SK-N-SH (cell line): ENCODE results near the gene TACC2. TPM values are rescaled to one million over a fixed set of nuclear protein-coding genes. Genes with fewer than 3 reads are reported as not detected.

ENCODE experiments used
- CTCF ChIA-PET: fragments of 300-600, 350-600 bp; formaldehyde crosslinking; extraction: SDS; loops from one replicate; lab custom pipeline; 2021; lab: Yijun Ruan, JAX
- POLR2A ChIA-PET: fragments of 350-600 bp; sonication (Branson Sonifier 250); formaldehyde crosslinking; extraction: SDS; loops from one replicate; lab custom pipeline; 2020; ENCODE audit warnings: antibody characterized with exemption, inconsistent platforms; lab: Yijun Ruan, JAX
- DNase-seq: peaks from one replicate; pipeline ENCODE4 v3.0.0; 2012
- H2AFZ ChIP-seq: fragments of 200-600 bp; sonication (generic); 2 replicates; pipeline ENCODE4 v1.8.1; 2016; ENCODE audit warnings: antibody characterized with exemption, mild to moderate bottlenecking, low read depth
- H3F3A ChIP-seq: fragments of 200-600 bp; sonication (generic); replicated peaks from 2 replicates; pipeline ENCODE3; 2016; ENCODE audit warnings: antibody characterized with exemption, mild to moderate bottlenecking; ENCODE audit not compliant: insufficient read depth
- H3K27ac ChIP-seq, 2 experiments: fragments of 200-500 bp in 1 of 2; fragments of 200-600 bp in 1 of 2; sonication (Bioruptor generic) in 1 of 2; sonication (generic), shearing (Covaris generic) in 1 of 2; 2 replicates each; pipeline versions ENCODE4 v1.5.1 to v1.6.1; 2014 to 2016; ENCODE audit warnings: low read depth in 2 of 2, inconsistent platforms in 1 of 2, low read length in 1 of 2, mild to moderate bottlenecking in 1 of 2, mixed read lengths in 1 of 2
- H3K27me3 ChIP-seq: fragments of 200-600 bp; sonication (generic), shearing (Covaris generic); 2 replicates; pipeline ENCODE4 v1.6.1; 2016; ENCODE audit warnings: mixed run types; ENCODE audit not compliant: insufficient read depth
- H3K36me3 ChIP-seq, 2 experiments: fragments of 200-500 bp in 1 of 2; fragments of 200-600 bp in 1 of 2; sonication (Bioruptor generic) in 1 of 2; sonication (generic) in 1 of 2; replicated peaks in 1 of 2; 2 replicates each; pipeline versions ENCODE3 to v1.5.1; 2014 to 2016; ENCODE audit warnings: low read length in 1 of 2, mild to moderate bottlenecking in 1 of 2; ENCODE audit not compliant: insufficient read depth in 2 of 2, control insufficient read depth in 1 of 2
- H3K4me1 ChIP-seq, 2 experiments: fragments of 200-500 bp in 1 of 2; fragments of 200-600 bp in 1 of 2; sonication (Bioruptor generic) in 1 of 2; sonication (generic), shearing (Covaris generic) in 1 of 2; 2 replicates each; pipeline versions ENCODE4 v1.5.1 to v1.6.1; 2014 to 2016; ENCODE audit warnings: low read depth in 1 of 2, low read length in 1 of 2, mixed run types in 1 of 2; ENCODE audit not compliant: insufficient read depth in 2 of 2, control insufficient read depth in 1 of 2
- H3K4me2 ChIP-seq: fragments of 200-600 bp; sonication (generic), shearing (Covaris generic); 2 replicates; pipeline ENCODE4 v1.6.1; 2017; ENCODE audit warnings: mixed run types
- H3K4me3 ChIP-seq, 2 experiments: fragments of 200-500 bp in 1 of 2; fragments of 200-600 bp in 1 of 2; sonication (Bioruptor generic) in 1 of 2; sonication (generic), shearing (Covaris generic) in 1 of 2; 2 replicates each; pipeline versions ENCODE4 v1.5.1 to v1.8.1; 2014 to 2016; ENCODE audit warnings: low read depth in 2 of 2, inconsistent platforms in 1 of 2, low read length in 1 of 2, mild to moderate bottlenecking in 1 of 2, mixed read lengths in 1 of 2, moderate library complexity in 1 of 2
- H3K79me2 ChIP-seq: fragments of 200-600 bp; sonication (generic); 2 replicates; pipeline ENCODE4 v1.8.1; 2017; ENCODE audit warnings: mild to moderate bottlenecking; ENCODE audit not compliant: insufficient read depth
- H3K9ac ChIP-seq: fragments of 200-600 bp; sonication (generic); 2 replicates; pipeline ENCODE4 v1.6.1; 2017; ENCODE audit warnings: mixed run types
- H3K9me2 ChIP-seq: fragments of 200-600 bp; sonication (generic); 2 replicates; pipeline ENCODE4 v1.6.1; 2017; ENCODE audit warnings: mixed run types
- H3K9me3 ChIP-seq: fragments of 200-600 bp; sonication (generic); 2 replicates; pipeline ENCODE4 v1.6.1; 2017; ENCODE audit warnings: mixed run types, mild to moderate bottlenecking, moderate library complexity
- H4K20me1 ChIP-seq: fragments of 200-600 bp; sonication (generic); 2 replicates; pipeline ENCODE4 v1.6.1; 2017; ENCODE audit warnings: mild to moderate bottlenecking, mixed run types; ENCODE audit not compliant: insufficient read depth
- EP300 ChIP-seq, 2 experiments: IDR thresholded peaks; 2 replicates each; pipeline versions ENCODE4 v1.4.0 to v1.6.1; 2012; ENCODE audit warnings: borderline replicate concordance in 1 of 2, low read depth in 1 of 2, low read length in 1 of 2
- GABPA ChIP-seq: IDR thresholded peaks from 2 replicates; pipeline ENCODE4 v1.4.0; 2012; ENCODE audit warnings: low read depth, mild to moderate bottlenecking
- JUND ChIP-seq: IDR thresholded peaks from 2 replicates; pipeline ENCODE4 v1.4.0; 2012
- MEF2A ChIP-seq: IDR thresholded peaks from 2 replicates; pipeline ENCODE4 v1.4.0; 2012; ENCODE audit warnings: low read depth, borderline replicate concordance
- NFIC ChIP-seq: IDR thresholded peaks from 2 replicates; pipeline ENCODE4 v1.4.0; 2012; ENCODE audit warnings: borderline replicate concordance
- NRF1 ChIP-seq: IDR thresholded peaks from 2 replicates; pipeline ENCODE4 v1.6.1; 2012; ENCODE audit warnings: low read depth, mild to moderate bottlenecking, low read length
- RAD21 ChIP-seq: IDR thresholded peaks from 2 replicates; pipeline ENCODE4 v1.6.1; 2012; ENCODE audit warnings: mild to moderate bottlenecking, low read length
- RCOR1 ChIP-seq: fragments of 150-350 bp; IDR thresholded peaks from 2 replicates; pipeline ENCODE4 v1.6.1; 2017; ENCODE audit warnings: antibody characterized with exemption, low read length
- RFX5 ChIP-seq: IDR thresholded peaks from 2 replicates; pipeline ENCODE4 v1.6.1; 2012; ENCODE audit warnings: mild to moderate bottlenecking, improper control_type of control experiment, low read length
- SIN3A ChIP-seq: IDR thresholded peaks from 2 replicates; pipeline ENCODE4 v1.6.1; 2012; ENCODE audit warnings: low read depth, mild to moderate bottlenecking, low read length, moderate library complexity, borderline replicate concordance
- TAF1 ChIP-seq: IDR thresholded peaks from 2 replicates; pipeline ENCODE4 v1.6.1; 2012; ENCODE audit warnings: low read depth, mild to moderate bottlenecking, low read length, moderate library complexity, borderline replicate concordance
- TEAD4 ChIP-seq: IDR thresholded peaks from 2 replicates; pipeline ENCODE4 v1.4.0; 2012; ENCODE audit warnings: mild to moderate bottlenecking, borderline replicate concordance; ENCODE audit not compliant: insufficient read depth
- WGBS: methylation state at CpG from one replicate; pipeline ENCODE4 v1.1.6; 2017; ENCODE audit warnings: low lambda C conversion rate; 5-methylcytosine and 5-hydroxymethylcytosine counted together
- polyA plus RNA-seq, 3 experiments: library from polyadenylated mRNA; depleted of rRNA; stranded (reverse); fragments of >200 nt; gene quantifications; 2 replicates each; pipeline ENCODE4 v1.2.3, GENCODE V29; 2012
- TF ChIP-seq, protein P1 (sequence below): fragments of 150-350 bp; IDR thresholded peaks from 2 replicates; pipeline ENCODE4 v1.6.1; 2016; ENCODE audit warnings: mild to moderate bottlenecking, low read depth, low read length
- TF ChIP-seq, protein P2 (sequence below): fragments of 150-350 bp; IDR thresholded peaks from 2 replicates; pipeline ENCODE4 v1.6.1; 2017; ENCODE audit warnings: antibody characterized with exemption, low read length, low read depth, borderline replicate concordance
- TF ChIP-seq, protein P3 (sequence below): IDR thresholded peaks from 2 replicates; pipeline ENCODE4 v1.4.0; 2012; ENCODE audit warnings: low read depth, borderline replicate concordance
- TF ChIP-seq, protein P4 (sequence below): IDR thresholded peaks from 2 replicates; pipeline ENCODE4; 2012
- TF ChIP-seq, protein P5 (sequence below): IDR thresholded peaks from 2 replicates; pipeline ENCODE4 v1.4.0; 2012; ENCODE audit warnings: low read depth, borderline replicate concordance

The TACC2 gene
- polyA plus RNA-seq, 1 of the 3 experiments (the other 2 are of a cell fraction), result 8.8 TPM

DNA sequence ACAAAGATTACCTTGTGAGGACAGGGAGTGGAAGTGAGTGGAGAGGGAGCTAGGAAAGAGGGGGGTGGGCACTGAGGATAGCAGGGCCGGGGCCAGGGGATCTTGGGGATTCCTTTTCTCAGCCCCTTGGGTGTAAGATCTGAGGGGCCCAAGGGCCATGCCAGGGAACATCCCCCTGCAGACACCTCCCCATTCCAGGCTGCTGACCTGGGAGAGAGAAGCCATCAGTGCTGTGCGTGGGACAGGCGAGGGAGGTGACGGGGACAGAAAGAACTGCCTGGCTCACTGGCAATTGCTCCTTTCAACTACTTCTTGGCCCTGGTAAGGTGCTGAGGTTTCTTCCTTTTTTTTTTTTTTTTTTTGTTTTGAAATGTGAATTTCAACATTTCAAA lies 270.1 kb downstream of the TACC2 start:
- 88% methylated on average over 4 of the region's 4 CpGs for WGBS
- Histone ChIP-seq H3K79me2 (no peaks in the 10 kb centered on the region; the same call in 1 of the 2 replicates), H3K4me2 (no peak overlapping the region), H3K27me3 (no peaks in the 10 kb centered on the region), H3K4me3 (no peak overlapping the region)
- CTCF ChIA-PET, result interaction anchor here (1.5 to 3.6 kb wide), 2 partner anchors 9 to 117 kb away, joined by 3 to 22 read pairs; no protein-coding TSS in a partner anchor
- no peak for TF ChIP-seq TAF1
- no peak for TF ChIP-seq EP300 (IDR thresholded peaks at IDR 0.05; ENCODE audit: borderline replicate concordance in 1 of 2, low read depth in 1 of 2, low read length in 1 of 2)
- TF ChIP-seq, protein P1, sequence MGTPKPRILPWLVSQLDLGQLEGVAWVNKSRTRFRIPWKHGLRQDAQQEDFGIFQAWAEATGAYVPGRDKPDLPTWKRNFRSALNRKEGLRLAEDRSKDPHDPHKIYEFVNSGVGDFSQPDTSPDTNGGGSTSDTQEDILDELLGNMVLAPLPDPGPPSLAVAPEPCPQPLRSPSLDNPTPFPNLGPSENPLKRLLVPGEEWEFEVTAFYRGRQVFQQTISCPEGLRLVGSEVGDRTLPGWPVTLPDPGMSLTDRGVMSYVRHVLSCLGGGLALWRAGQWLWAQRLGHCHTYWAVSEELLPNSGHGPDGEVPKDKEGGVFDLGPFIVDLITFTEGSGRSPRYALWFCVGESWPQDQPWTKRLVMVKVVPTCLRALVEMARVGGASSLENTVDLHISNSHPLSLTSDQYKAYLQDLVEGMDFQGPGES, result no peak
- TF ChIP-seq, protein P2, sequence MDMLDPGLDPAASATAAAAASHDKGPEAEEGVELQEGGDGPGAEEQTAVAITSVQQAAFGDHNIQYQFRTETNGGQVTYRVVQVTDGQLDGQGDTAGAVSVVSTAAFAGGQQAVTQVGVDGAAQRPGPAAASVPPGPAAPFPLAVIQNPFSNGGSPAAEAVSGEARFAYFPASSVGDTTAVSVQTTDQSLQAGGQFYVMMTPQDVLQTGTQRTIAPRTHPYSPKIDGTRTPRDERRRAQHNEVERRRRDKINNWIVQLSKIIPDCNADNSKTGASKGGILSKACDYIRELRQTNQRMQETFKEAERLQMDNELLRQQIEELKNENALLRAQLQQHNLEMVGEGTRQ, result no peak
- TF ChIP-seq, protein P3, sequence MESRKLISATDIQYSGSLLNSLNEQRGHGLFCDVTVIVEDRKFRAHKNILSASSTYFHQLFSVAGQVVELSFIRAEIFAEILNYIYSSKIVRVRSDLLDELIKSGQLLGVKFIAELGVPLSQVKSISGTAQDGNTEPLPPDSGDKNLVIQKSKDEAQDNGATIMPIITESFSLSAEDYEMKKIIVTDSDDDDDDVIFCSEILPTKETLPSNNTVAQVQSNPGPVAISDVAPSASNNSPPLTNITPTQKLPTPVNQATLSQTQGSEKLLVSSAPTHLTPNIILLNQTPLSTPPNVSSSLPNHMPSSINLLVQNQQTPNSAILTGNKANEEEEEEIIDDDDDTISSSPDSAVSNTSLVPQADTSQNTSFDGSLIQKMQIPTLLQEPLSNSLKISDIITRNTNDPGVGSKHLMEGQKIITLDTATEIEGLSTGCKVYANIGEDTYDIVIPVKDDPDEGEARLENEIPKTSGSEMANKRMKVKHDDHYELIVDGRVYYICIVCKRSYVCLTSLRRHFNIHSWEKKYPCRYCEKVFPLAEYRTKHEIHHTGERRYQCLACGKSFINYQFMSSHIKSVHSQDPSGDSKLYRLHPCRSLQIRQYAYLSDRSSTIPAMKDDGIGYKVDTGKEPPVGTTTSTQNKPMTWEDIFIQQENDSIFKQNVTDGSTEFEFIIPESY, result no peak
- TF ChIP-seq GABPA, result no peak
- no peak for TF ChIP-seq RFX5
- no peak for TF ChIP-seq MEF2A
- TF ChIP-seq RAD21, result no peak
- TF ChIP-seq NRF1, result no peak
- TF ChIP-seq JUND, result no peak
- TF ChIP-seq NFIC, result no peak
- TF ChIP-seq, all 33 proteins: peak for 0
- Histone ChIP-seq H3K9ac (no peak overlapping the region), H3K27ac (no peak overlapping the region), H3K4me1 (no peaks in the 10 kb centered on the region; a peak in 1 of 4 replicates), H3F3A (peaks cover 4% of the 10 kb centered on the region), H4K20me1 (no peaks in the 10 kb centered on the region), H3K36me3 (peaks cover 0 to 11% of the 10 kb centered on the region in 2 experiments), H2AFZ (no peak overlapping the region), H3K9me2 (no peaks in the 10 kb centered on the region), H3K9me3 (peaks cover 14% of the 10 kb centered on the region; the same call in 1 of the 2 replicates)
- POLR2A ChIA-PET, result interaction anchor here (0.5 to 0.6 kb wide), 2 partner anchors 23 to 96 kb away, joined by 3 read pairs; no protein-coding TSS in a partner anchor
- no peak for DNase-seq

DNA sequence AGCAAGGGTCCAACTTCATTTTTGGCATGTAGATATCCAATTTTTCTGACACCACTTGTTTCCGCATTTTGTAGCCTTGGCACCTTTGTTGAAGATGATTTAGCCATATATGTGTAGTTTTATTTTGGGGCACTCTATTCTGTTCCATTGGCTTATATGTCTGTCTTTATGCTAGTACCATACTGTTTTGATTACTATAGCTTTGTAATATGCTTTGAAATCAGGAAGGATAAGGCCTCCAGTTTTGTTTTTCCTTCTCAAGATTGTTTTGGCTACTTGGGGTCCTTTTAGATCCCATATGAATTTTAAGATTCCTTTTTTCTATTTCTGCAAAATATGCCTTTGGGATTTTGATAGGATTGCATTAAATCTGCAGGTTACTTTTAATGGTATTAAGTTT lies 272.6 kb downstream of the TACC2 start:
- Histone ChIP-seq H2AFZ (no peak overlapping the region), H3K4me1 (no peaks in the 10 kb centered on the region)
- CTCF ChIA-PET, result no interaction called here

More for the DNA sequence above, 272.6 kb downstream of the TACC2 start:
- Histone ChIP-seq H3K27ac (no peak overlapping the region), H3K9me2 (no peaks in the 10 kb centered on the region), H3K4me3 (no peak overlapping the region), H3K79me2 (no peaks in the 10 kb centered on the region; the same call in 1 of the 2 replicates), H3K9ac (no peak overlapping the region), H3F3A (peaks cover 9% of the 10 kb centered on the region), H3K4me2 (no peak overlapping the region), H3K9me3 (peaks cover 14% of the 10 kb centered on the region; the same call in 1 of the 2 replicates), H3K36me3 (peaks cover 0 to 14% of the 10 kb centered on the region in 2 experiments), H3K27me3 (no peaks in the 10 kb centered on the region), H4K20me1 (no peaks in the 10 kb centered on the region)
- POLR2A ChIA-PET, result no interaction called here
- TF ChIP-seq, protein P4, sequence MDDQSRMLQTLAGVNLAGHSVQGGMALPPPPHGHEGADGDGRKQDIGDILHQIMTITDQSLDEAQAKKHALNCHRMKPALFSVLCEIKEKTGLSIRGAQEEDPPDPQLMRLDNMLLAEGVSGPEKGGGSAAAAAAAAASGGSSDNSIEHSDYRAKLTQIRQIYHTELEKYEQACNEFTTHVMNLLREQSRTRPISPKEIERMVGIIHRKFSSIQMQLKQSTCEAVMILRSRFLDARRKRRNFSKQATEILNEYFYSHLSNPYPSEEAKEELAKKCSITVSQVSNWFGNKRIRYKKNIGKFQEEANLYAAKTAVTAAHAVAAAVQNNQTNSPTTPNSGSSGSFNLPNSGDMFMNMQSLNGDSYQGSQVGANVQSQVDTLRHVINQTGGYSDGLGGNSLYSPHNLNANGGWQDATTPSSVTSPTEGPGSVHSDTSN, result no peak
- TF ChIP-seq JUND, result no peak
- no peak for TF ChIP-seq TEAD4
- TF ChIP-seq RCOR1, result no peak
- TF ChIP-seq, protein P1, result no peak
- TF ChIP-seq, protein P2, result no peak
- no peak for TF ChIP-seq GABPA
- TF ChIP-seq SIN3A, result no peak
- TF ChIP-seq, protein P5, sequence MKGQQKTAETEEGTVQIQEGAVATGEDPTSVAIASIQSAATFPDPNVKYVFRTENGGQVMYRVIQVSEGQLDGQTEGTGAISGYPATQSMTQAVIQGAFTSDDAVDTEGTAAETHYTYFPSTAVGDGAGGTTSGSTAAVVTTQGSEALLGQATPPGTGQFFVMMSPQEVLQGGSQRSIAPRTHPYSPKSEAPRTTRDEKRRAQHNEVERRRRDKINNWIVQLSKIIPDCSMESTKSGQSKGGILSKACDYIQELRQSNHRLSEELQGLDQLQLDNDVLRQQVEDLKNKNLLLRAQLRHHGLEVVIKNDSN, result no peak
- WGBS, result 95% methylated on average over 1 of the region's 1 CpG
- no peak for DNase-seq
